NK-92 (cell line): ENCODE measurements around the gene PDE6B.
"Not testable (repeated sequence)": the region's sequence is repeated elsewhere in the genome, so short reads cannot be mapped to it uniquely, and the experiment has no call there.

ENCODE experiments used
- DNase-seq: peaks from one replicate; lab custom pipeline; 2025; ENCODE audit not compliant: unreplicated experiment; lab: John Stamatoyannopoulos, UW

PDE6B gene

DNA sequence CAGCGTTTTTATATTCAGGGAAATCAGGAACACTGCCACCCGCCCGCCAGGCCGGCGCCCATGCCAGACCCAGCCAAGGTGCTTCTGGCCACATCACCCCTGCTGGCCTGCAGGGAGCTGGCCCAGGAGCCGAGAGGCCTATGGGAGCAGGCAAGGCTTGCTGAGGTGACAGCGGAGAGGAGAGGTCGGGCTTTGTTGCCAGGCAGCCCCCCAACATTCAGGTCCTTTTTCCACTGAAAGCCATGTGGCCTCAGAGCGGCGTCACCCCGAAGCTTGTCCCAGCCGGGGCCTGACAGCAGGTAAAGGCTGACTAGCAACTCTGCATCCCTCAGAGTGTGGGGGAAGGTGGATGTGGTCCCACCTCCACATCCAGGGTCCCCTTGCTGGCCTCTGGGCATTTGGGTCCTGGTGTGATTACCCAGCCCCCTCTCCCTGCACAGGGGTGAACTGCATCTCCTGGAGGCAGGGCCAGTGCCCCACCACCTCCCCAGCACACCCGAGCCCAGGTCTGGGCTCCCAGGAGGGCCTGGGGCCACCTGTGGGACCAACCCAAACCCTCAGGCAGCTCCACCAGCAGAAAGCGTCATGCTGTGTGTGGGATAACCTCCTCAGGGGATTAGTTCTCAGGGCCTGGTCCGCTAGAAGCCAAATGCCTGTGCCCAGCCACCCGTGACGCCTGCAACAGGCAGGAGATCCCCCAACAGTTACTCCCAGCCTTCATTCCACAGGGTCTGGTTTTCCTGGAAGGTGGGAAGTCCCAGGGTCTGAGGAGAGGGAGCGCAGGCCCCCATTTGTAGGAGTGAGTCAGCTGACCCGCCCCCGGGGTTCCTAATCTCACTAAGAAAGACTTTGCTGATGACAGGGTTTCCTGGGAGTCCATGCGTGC, at the start of gene PDE6B:
Gene PDE6B (plus strand): TSS at position 869 of the 886 bp plus-strand sequence. CDS start 54 bp downstream, outside the sequence.
- no peak for DNase-seq

DNA sequence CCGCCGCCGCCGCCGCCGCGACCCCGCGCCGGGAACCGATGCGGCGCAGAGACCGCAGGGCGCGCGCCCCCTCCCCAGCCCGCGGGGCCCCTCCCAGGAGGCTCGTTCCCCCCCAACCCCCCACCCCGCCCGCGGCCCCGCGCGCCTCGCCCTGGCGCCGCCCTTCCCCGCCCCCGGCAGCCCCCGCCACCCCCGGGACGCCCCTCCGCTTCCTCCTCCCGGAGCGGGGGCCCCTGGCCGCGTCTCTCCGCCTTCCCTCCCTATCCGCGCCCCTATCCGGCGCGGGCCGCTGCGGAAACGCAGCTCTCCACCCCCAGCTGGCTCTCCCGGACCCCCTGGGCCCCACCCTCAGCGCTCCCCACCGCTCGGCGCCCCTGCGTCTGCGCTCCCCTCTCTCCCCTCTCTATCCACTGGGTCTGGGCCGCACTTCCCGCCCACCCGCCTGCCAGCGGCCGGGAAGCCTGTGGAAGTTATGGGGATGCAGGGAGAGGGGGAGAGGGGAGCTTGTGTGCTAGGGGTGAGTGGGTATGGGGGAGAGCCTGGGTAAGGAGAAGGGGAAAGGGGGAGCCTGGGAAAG, 49.0 kb upstream of the PDE6B start, which contains the start of gene TMEM271:
Gene TMEM271 (minus strand): TSS at position 51 of the 577 bp plus-strand sequence. CDS start 233 bp downstream, outside the sequence.
- DNase-seq = no peak

DNA sequence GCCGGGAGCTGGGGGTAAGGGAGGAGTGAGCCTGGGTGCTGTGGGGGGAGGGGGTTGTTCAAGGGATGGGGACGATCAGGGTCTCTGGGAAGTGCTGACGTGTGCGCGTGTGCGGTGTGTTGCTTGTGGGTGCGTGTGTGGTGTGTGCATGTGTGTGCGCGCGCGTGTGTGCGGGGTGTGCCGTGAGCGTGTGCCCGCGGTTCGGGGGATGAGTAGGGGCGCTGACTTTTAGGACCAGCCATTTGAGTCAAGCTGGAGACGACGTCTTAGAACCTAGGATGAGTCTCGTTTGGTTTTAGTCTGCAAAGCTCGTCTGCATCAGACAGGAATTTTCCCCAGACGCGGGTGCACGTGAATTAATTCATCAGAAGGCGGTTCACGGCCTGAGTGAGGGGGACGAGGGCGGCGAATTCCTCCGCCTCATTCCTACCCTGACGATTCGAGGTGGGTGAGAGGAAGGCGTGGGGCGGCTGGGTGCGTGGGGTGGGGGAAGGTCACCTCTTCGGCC, 48.3 kb upstream of the PDE6B start:
- no peak for DNase-seq

DNA sequence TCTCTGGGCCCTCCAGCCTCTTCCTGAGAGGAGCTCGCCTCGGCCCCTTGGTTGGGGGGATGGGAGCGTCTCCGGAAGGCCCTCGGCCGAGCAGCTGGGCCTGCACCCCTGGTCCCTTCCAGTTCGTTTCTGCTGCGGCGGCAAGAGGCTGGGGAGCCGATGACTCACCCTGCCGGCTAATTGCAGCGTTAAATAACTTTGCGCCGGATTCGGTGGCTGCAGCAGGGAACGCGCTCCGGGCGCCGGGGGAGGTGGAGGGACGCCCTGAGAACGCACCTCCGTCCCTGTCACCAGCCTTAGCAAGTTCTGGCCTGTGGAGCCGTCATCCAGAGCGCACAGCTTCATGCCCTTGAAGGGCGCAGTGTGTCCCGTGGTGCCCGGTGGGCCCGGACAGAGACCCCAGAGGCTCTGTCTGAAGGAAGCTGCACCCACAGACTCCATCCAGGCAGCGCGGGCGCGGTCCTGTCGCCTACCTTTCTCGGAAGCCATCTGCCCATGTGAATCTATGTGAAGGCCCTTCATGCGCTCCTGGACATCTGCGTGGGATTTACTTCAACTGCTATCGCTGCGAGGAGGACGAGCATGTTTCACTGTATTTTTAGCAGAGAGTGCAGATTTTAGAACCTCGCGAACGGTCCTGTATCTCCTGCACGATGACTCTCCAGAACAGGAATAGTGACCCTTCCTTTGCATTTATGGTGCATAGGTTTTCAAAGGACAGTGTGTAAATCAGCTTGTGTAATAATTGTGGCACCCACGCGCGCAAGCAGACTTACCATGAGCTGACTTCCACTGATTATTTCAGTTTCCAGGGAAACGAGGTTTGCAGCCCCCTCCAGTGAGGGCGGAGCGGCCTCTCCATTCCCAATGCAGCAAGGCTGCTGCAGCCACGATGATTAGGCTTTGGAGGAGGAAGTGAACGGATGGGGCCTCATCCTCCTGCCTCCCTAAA, 47.6 kb upstream of the PDE6B start:
- no peak for DNase-seq

DNA sequence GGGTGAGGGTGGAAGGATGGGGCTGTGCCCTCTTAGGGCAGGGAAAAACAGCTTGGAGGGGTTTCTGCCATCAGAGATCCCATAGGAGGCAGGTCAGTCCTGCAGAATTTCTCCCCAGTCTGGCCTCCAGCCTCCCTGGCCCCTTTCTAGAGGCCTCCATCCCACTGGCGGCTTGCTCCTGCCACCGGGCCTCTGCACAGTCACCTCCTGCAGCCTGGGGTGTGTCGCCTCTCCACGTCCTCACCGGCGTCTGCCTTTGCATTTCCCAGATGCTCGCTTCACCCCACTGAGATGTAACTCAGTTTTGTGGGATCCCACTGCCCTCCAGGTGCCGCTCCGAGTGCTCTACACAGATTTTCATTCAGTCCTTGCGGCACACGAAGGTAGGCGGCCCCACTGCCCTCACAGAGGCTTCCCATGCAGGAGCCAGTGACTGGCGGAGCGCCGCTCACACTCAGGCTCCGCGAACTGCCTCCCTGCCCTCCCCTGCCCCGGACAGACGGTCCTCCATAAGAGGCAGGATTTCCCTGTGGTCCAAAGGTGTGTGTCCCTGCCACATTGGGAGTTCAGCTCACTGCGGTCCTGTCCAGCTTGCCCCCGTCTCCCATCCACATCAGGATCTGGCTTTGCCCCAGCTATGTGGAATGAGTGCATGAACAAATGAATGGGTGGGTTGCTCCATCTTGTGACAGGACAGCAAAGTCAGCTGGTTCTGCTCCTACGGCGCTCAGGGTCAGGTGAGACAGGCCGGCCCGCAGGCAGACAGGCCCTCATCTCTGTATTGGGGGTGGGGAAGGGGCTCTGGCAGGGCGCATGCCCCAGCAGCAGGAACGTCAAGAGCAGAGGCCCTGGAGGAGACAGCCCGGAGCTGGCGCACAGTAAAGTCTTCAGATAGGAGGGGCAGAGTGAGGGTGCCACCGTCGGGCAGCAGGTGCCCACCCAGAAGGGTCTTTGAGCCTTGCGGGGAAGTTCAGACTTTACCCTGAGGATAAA, 46.6 kb upstream of the PDE6B start:
- DNase-seq = no peak

DNA sequence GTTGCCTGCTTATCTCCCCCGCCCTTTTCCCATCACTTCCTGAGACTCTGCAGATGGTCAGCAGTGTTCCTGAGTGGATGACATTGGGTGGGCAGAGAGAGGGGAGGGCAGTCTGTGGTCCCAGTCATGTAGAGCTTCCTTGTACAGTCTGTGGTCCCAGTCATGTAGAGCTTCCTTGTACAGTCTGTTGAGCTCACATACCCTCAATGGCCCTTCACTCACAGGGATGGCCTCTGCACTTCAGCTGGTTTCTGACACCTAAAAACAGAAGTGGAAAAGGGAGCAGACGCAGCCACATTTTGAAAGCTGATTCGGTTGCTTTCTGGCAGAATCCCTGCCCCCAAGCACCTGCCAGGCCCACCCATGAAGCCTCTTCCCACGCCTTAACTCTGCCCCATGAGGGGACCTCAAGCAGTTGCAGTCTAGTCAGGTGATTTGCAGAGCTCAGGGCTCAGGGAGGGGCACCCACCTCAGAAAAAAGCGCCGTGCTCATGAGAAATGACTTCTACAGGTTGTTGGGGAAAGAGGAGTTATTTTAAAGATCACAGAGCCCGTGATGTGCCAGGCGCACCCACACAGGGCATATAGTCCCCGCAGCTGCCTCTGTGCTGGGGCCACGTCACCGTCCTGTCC, 45.7 kb upstream of the PDE6B start:
- no peak for DNase-seq

DNA sequence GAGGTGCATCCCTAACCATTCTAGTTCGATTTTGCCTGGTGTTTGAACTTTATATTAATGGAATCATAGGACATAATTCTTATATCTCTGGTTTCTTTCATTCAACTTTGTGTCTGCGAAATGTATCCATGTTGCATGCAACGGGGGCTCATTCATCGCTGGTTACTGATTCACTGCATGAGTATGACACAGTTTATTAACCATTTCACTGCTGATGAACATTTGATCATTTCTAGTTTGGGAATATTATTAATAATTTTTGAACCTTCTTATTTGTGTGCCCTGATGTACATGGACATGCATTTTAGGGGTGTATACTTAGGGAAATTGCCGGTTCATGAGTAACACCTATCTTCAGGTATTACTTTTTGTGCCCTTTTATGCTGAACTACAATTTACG, 44.2 kb upstream of the PDE6B start:
- no peak for DNase-seq

DNA sequence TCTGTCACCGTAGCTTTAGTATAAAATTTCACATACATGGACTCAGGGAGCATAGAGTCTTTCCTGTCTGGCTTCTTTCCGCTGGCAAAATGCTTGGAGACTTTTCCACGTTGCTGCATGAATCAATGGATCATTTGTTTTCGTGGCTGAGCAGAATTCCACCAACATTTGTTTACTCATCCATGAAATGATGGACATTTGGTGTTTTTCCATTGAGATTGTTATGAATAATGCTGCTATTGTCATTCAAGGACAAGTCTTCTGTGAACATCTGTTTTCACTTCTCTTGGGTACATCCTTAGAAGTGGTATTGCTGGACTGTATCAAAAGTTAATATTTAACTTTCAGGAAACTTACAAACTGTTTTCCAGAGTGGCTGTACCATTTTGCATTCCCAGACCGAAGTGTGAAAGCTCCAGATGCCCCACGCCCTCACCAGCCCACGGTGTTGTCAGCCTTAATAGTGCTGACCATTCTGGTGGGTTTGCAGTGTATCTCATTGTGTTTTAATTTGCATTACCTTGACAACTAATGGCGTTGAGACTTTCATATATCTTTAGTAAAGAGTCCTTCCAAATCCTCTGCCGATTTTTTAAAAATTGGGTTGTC, 43.5 kb upstream of the PDE6B start:
- DNase-seq = no peak

DNA sequence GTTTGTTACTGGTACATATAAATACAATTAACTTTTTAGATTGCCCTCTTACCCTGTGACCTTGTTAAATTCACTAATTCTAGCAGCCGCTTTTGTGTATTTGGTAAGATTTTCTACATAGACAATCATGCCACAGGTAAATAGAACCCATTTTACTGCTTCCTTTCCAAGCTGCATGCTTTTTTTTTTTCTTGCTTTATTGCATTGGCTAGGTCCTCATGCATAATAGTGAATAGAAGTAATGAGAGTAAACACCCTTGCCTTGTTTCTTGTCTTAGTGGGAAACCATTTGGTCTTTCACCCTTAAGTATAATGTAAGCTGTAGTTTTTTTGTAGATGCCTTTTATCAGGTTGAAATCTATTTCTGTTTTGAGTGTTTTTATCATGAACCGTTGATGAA, 41.6 kb upstream of the PDE6B start:
- DNase-seq = no peak

DNA sequence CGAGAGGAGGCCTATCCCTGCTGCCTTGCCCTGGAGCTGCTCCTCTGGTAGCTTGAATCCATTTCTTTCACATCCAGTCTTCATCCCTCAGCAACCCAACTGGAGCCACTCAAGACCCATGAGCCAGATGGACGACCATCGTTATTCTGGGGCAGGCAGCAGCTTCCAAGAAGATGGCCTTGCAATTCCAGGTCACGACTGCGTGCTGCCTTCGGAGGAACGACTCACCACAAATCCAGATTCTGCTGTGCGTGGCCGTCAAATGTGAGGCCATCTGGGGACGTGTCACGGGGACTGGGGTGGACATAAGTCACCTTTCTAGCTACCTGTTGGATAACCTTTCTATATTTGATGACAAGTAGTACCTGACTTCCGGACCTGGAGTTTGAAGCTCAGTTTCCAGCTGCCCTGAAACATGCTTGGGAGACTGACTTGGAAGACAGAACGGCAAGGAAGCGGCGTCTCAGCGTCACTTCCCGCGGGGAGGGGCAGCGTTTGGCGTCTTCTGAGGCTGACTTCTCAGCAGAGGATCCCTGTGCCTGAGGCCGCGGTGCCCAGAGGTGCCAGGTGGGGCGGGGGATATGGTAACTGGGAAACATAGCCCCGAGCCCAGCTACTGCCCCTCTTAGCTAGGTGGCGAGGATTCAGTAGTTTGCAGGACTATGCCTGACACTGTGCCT, 37.6 kb upstream of the PDE6B start:
- DNase-seq = no peak

DNA sequence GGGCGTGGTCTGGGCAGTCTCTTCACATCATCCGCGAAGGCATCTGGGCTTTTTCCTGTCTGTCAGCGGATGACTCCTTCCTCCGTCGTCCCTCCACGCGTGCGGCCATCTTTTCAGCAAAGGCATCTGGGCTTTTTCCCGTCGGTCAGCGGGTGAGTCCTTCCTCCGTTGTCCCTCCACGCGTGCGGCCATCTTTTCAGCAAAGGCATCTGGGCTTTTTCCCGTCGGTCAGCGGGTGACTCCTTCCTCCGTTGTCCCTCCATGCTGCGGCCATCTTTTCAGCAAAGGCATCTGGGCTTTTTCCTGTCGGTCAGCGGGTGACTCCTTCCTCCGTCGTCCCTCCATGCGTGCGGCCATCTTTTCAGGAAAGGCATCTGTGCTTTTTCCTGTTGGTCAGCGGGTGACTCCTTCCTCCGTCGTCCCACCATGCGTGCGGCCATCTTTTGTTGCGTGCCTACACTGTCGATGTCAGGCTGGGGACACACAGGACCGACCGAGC, 37.0 kb upstream of the PDE6B start:
- DNase-seq = no peak

DNA sequence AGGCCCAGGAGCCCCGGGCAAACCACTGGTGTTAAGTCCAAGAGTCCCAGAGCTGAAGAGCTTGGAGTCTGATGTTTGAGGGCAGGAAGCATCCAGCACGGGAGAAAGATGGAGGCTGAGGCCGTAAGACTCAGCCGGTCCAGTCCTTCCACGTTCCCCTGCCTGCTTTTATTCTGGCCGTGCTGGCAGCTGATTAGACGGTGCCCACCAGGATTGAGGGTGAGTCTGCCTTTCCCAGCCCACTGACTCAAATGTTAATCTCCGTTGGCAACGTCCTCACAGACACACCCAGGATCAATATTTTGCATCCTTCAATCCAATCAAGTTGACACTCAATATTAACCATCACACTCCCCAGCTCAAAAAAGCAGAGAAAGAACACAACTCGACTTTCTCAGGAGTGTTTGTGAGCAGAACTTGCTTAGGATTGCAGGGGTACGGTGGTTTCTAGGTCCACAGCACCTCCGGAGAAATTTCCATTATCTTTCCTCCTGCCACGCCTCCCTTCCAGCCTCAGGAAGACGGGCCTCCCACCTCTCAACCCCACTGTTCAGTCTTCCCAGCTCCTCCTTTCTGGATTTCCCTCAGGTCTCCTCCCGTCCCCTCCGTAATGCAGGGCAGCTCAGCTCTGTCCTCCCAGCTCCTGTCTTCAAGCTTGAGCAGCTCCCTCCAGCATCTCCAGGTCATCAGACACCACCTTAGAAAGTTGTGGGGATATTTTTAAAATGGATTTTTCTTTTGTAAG, 36.0 kb upstream of the PDE6B start:
- DNase-seq = no peak

DNA sequence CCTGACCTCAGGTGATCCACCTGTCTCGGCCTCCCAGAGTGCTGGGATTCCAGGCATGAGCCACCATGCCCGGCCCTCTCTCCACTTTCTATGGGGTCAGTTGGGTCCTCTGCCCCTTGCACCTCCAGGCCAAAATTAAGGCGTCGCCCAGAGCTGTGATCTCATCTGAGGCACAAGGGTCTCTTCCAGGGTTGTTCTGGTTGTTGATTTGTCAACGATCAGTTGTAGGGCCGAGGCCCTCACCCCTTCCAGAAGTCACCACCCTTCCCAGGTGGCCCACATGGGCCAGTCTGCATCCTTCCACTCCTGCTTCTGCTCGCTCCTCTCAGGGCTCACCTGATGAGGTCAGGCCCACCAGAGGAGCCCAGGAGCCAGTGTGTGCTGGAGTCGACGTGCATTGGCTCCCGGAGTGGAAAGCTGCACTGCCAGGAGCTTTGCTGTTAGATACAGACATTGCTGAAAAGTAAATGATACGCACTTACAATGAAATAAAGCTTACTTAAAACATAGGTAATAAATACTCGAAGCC, 35.0 kb upstream of the PDE6B start:
- DNase-seq = no peak

DNA sequence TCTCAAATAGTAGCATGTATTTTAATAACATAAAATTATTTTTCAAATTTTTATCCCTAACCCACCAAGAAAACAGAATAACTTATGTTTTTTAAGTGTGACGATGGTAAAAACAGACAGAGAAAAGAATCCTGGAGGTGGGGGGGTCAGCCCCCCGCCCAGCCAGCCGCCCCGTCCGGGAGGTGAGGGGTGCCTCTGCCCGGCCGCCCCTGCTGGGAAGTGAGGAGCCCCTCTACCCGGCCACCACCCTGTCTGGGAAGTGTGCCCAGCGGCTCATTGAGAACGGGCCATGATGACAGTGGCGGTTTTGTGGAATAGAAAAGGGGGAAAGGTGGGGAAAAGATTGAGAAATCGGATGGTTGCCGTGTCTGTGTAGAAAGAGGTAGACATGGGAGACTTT, 33.2 kb upstream of the PDE6B start:
- DNase-seq = not testable (repeated sequence)

DNA sequence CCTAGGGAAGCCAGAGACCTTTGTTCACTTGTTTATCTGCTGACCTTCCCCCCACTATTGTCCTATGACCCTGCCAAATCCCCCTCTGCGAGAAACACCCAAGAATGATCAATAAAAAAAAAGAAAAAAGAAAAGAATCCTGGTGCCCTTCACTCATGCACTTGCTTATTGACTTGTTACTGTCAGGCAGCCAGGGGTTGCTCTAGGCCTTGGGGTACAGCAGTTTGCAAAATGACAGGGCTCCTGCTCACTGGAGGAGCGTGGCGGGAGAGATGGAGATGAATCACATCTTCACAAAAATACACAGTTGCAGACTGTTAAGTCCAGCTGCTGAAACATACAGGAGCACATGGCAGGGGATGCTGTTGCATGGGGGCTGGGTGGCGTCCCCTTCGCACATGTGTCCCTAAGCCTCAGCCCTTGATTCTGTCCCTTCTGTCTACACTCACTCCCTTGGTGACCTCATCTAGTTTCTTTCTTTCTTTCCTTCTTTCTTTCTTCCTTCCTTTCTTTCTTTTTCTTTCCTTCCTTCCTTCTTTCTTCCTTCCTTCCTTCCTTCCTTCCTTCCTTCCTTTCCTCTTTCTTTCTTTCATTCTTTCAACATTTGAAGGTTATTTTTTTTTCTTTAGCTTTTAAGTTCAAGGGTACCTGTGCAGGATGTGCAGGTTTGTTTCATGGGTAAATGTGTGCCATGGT, 32.4 kb upstream of the PDE6B start:
- DNase-seq = no peak

DNA sequence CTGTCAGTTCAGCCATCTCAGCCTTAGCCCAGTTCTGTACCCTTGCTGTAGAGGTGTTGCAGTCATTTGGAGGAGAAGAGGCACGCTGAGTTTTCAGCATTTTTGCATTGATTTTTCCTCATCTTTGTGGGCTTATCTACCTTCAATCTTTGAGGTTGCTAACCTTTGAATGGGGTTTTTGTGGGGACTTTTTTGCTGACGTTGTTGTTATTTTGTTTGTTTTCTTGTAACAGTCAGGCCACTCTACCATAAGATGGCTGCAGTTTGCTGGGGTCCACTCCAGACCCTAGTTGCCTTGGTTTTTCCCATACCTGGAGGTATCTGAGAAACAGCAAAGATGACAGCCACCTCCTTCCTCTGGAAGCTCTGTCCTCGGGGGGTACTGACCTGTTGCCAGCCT, 26.4 kb upstream of the PDE6B start:
- DNase-seq = no peak

DNA sequence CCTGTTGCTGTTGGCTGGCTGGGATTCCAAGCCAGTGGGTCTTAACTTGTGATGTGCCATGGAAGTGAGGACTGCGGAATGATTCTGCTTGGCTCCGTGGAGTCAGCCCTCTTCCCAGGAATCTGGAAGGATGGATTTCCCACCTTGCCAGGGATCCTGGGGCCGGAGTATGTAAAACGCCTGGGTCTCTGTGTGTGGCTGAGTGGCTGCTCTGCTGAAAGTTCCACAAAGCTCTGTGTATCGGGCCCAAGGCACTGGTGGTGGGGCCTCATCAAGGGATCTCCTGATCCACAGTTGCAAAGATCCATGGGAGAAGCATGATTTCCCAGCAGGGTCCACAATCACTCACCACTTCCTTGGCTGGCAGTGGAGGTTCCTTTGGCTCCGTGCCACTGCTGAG, 25.2 kb upstream of the PDE6B start:
- DNase-seq = no peak
